ENCODE results near the gene IFI16. TPM values are rescaled to one million over a fixed set of nuclear protein-coding genes. Genes with fewer than 3 reads are reported as not detected.
"Not testable (repeated sequence)": the region's sequence is repeated elsewhere in the genome, so short reads cannot be mapped to it uniquely, and the experiment has no call there.

IFI16 gene
- total and polyA plus RNA-seq, 5 donors, result 29.5 to 43.1 (median 34.1) TPM

DNA sequence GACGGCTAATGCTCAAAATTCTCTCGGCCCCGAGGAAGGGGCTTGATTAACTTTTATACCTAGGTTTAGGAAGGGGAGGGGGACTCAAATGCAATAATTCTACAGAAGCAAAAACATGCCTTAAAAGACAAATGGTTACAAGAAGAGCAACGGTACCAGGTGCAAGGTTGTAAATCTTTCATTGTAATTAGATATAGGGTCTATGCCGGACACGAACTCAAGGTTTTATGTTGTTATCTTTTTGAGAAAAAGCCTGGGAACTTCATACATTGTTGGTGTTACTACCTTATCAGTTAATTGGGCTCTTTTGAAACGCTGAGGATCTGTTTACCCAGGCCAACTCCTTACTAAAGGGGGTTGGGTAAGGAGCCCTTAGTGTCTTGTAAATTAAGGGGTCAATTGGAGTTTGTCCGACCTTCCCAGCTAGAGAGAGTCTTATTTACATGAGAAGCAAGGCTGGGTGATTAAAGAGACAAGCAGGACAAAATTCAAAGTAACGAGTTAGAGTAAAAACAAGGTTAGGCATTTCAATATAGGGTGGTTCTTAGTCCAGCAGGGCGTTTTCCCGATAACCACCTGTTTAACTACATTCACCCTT is 3.4 kb upstream of the IFI16 start:
- H3K9me3 ChIP-seq (ENCODE audit: control insufficient read depth, low read length); H3K4me3 ChIP-seq (ENCODE audit: low read length); H3K4me1 ChIP-seq (ENCODE audit: control insufficient read depth, insufficient read depth, low read length); DNase-seq; ATAC-seq; H3K27me3 ChIP-seq (ENCODE audit: control insufficient read depth, insufficient read depth); intact Hi-C loops (cut with DNase I): not testable (repeated sequence)
- H3K27ac ChIP-seq (ENCODE audit: low read length), result peak overlapping the region; percentile 57
- 66% methylated on average over 11 of the region's 11 CpGs for WGBS

GRCh38 chr1:159007726-159008125 is 2.0 kb upstream of the IFI16 start:
- H3K4me3 ChIP-seq (ENCODE audit: low read length), result no peak overlapping the region
- H3K4me1 ChIP-seq (ENCODE audit: control insufficient read depth, insufficient read depth, low read length), result no peaks in the 10 kb centered on the region
- intact Hi-C loops (cut with DNase I), result no loop called here
- H3K9me3 ChIP-seq (ENCODE audit: control insufficient read depth, low read length), result no peaks in the 10 kb centered on the region
- DNase-seq (no peak), ATAC-seq (no peak)
- H3K27me3 ChIP-seq (ENCODE audit: control insufficient read depth, insufficient read depth), result no peaks in the 10 kb centered on the region
- no peak overlapping the region for H3K27ac ChIP-seq (ENCODE audit: low read length)

- no peaks in the 10 kb centered on the region for H3K9me3 ChIP-seq (ENCODE audit: control insufficient read depth, low read length)
- peak in 1 of 2 donors; percentile 2 for ATAC-seq
- intact Hi-C loops (cut with DNase I), result no loop called here
- H3K27ac ChIP-seq (ENCODE audit: low read length), result peak overlapping the region; percentile 48
- no peaks in the 10 kb centered on the region for H3K4me1 ChIP-seq (ENCODE audit: control insufficient read depth, insufficient read depth, low read length)
- no peak overlapping the region for H3K4me3 ChIP-seq (ENCODE audit: low read length)
- no peak for DNase-seq
- H3K27me3 ChIP-seq (ENCODE audit: control insufficient read depth, insufficient read depth), result no peaks in the 10 kb centered on the region
- WGBS, result 47% methylated on average over 4 of the region's 4 CpGs
These were observed 941 bp upstream of the IFI16 start for GRCh38 chr1:159008744-159009188.

- ATAC-seq (no peak), DNase-seq (no peak)
- peaks cover 3% of the 10 kb centered on the region for H3K4me1 ChIP-seq (ENCODE audit: control insufficient read depth, insufficient read depth, low read length)
- no peaks in the 10 kb centered on the region for H3K9me3 ChIP-seq (ENCODE audit: control insufficient read depth, low read length)
- 51% methylated on average over 2 of the region's 2 CpGs for WGBS
- intact Hi-C loops (cut with DNase I), result no loop called here
- no peaks in the 10 kb centered on the region for H3K27me3 ChIP-seq (ENCODE audit: control insufficient read depth, insufficient read depth)
- peak overlapping the region; percentile 82 for H3K27ac ChIP-seq (ENCODE audit: low read length)
- H3K4me3 ChIP-seq (ENCODE audit: low read length), result peak overlapping the region; percentile 93
These were observed 420 bp upstream of the IFI16 start for GRCh38 chr1:159009287-159009686.

DNA sequence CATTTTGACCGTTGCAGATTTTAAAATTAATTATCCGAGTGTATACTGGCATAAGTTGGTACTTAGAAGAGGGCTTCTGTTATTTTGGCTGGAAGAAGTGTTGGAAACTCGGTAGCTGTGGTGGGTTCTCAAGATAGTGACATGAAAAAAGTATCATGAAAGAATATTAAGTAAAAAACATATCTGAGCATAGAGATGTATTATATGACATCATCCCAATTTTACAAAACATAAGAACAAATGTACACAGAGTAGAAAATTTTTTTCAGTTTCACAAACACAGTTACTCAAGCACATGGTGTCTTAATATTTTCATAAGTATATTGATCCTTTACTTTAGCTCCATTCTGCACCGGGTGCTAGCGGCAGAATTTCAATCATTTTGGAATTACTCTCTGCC is 684 bp downstream of the IFI16 start:
- no peak for ATAC-seq
- no peak for DNase-seq
- no peaks in the 10 kb centered on the region for H3K27me3 ChIP-seq (ENCODE audit: control insufficient read depth, insufficient read depth)
- peaks cover 3% of the 10 kb centered on the region for H3K4me1 ChIP-seq (ENCODE audit: control insufficient read depth, insufficient read depth, low read length)
- WGBS, result 23% methylated on average over 5 of the region's 5 CpGs
- no peaks in the 10 kb centered on the region for H3K9me3 ChIP-seq (ENCODE audit: control insufficient read depth, low read length)
- peak overlapping the region; percentile 93 for H3K4me3 ChIP-seq (ENCODE audit: low read length)
- intact Hi-C loops (cut with DNase I), result no loop called here
- peak overlapping the region; percentile 51 for H3K27ac ChIP-seq (ENCODE audit: low read length)

DNA sequence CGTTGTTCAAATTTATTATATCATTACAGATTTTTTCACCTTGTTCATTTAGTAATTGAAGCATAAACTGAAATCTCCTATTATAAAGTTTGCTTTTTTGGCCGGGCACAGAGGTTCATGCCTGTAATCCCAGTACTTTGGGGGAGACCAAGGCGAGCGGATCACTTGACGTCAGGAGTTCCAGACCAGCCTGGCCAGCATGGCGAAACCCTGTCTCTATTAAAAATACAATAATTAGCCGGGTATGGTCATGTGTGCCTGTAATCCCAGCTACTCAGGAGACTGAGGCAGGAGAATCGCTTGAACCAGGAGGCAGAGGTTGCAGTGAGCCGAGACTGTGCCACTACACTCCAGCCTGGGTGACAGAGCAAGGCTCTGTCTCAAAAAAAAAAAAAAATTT is 1.3 kb downstream of the IFI16 start:
- 23% methylated on average over 9 of the region's 9 CpGs for WGBS
- H3K4me1 ChIP-seq (ENCODE audit: control insufficient read depth, insufficient read depth, low read length), result not testable (repeated sequence)

GRCh38 chr1:159011751-159012150 is 2.0 kb downstream of the IFI16 start:
- DNase-seq (no peak), ATAC-seq (no peak)
- H3K4me1 ChIP-seq (ENCODE audit: control insufficient read depth, insufficient read depth, low read length), result peaks cover 3% of the 10 kb centered on the region
- no peak overlapping the region for H3K27ac ChIP-seq (ENCODE audit: low read length)
- H3K27me3 ChIP-seq (ENCODE audit: control insufficient read depth, insufficient read depth), result no peaks in the 10 kb centered on the region
- intact Hi-C loops (cut with DNase I), result no loop called here
- H3K9me3 ChIP-seq (ENCODE audit: control insufficient read depth, low read length), result no peaks in the 10 kb centered on the region
- H3K4me3 ChIP-seq (ENCODE audit: low read length), result peak overlapping the region; percentile 66

More for the DNA sequence above, 1.3 kb downstream of the IFI16 start:
- H3K4me3 ChIP-seq (ENCODE audit: low read length), result peak overlapping the region; percentile 93
- H3K27me3 ChIP-seq (ENCODE audit: control insufficient read depth, insufficient read depth); ATAC-seq; intact Hi-C loops (cut with DNase I); H3K9me3 ChIP-seq (ENCODE audit: control insufficient read depth, low read length): not testable (repeated sequence)
- DNase-seq, result peak in 1 of 3 donors; percentile 50
- peak overlapping the region; percentile 62 for H3K27ac ChIP-seq (ENCODE audit: low read length)

- Histone ChIP-seq H3K9me3 (ENCODE audit: control insufficient read depth, low read length) (no peaks in the 10 kb centered on the region), H3K27me3 (ENCODE audit: control insufficient read depth, insufficient read depth) (no peaks in the 10 kb centered on the region), H3K4me1 (ENCODE audit: control insufficient read depth, insufficient read depth, low read length) (peaks cover 3% of the 10 kb centered on the region), H3K4me3 (ENCODE audit: low read length) (peak overlapping the region; percentile 66), H3K27ac (ENCODE audit: low read length) (peak overlapping the region; percentile 47)
- ATAC-seq (no peak), DNase-seq (peak in 1 of 3 donors; percentile 47)
- intact Hi-C loops (cut with DNase I), result no loop called here
- WGBS, result 47% methylated on average over 6 of the region's 6 CpGs
These were observed 2.8 kb downstream of the IFI16 start for GRCh38 chr1:159012495-159012894.

- Histone ChIP-seq H3K4me1 (ENCODE audit: control insufficient read depth, insufficient read depth, low read length) (peaks cover 3% of the 10 kb centered on the region), H3K9me3 (ENCODE audit: control insufficient read depth, low read length) (no peaks in the 10 kb centered on the region), H3K27me3 (ENCODE audit: control insufficient read depth, insufficient read depth) (no peaks in the 10 kb centered on the region), H3K4me3 (ENCODE audit: low read length) (peak overlapping the region; percentile 32), H3K27ac (ENCODE audit: low read length) (no peak overlapping the region)
- WGBS, result 93% methylated on average over 3 of the region's 3 CpGs
- intact Hi-C loops (cut with DNase I), result no loop called here
- no peak for DNase-seq
- ATAC-seq, result no peak
These were observed 4.4 kb downstream of the IFI16 start for GRCh38 chr1:159014003-159014571.

GRCh38 chr1:159014851-159015250 is 5.1 kb downstream of the IFI16 start:
- intact Hi-C loops (cut with DNase I), result no loop called here
- no peaks in the 10 kb centered on the region for H3K27me3 ChIP-seq (ENCODE audit: control insufficient read depth, insufficient read depth)
- 88% methylated on average over 3 of the region's 3 CpGs for WGBS
- no peaks in the 10 kb centered on the region for H3K9me3 ChIP-seq (ENCODE audit: control insufficient read depth, low read length)
- no peak for DNase-seq
- H3K27ac ChIP-seq (ENCODE audit: low read length), result no peak overlapping the region
- H3K4me1 ChIP-seq (ENCODE audit: control insufficient read depth, insufficient read depth, low read length), result peaks cover 3% of the 10 kb centered on the region
- no peak for ATAC-seq
- no peak overlapping the region for H3K4me3 ChIP-seq (ENCODE audit: low read length)

DNA sequence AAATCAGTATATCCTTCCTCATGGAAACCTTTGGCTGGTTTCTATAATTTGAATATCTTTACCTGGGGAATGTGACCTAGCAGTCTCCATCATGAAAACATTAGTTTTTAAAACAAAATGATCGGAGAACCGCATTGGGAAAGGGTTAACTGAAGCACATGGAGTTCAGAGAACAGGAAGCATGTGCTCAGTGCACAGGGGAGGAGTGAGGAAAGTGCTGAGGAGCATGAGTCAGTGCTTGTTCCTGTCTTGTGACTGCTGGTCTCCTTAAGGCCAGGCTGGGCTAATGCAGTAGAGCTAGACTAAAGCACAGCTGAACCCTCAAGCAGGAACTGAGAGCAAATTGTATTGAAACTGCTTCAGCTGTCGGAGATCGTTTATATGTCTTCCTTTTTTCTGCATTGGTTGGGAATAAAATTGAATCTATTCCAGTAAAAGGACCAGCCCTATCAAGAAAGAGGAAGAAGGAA is 5.8 kb downstream of the IFI16 start:
- Histone ChIP-seq H3K4me1 (ENCODE audit: control insufficient read depth, insufficient read depth, low read length) (peaks cover 3% of the 10 kb centered on the region), H3K27ac (ENCODE audit: low read length) (peak overlapping the region; percentile 36), H3K4me3 (ENCODE audit: low read length) (no peak overlapping the region), H3K9me3 (ENCODE audit: control insufficient read depth, low read length) (no peaks in the 10 kb centered on the region), H3K27me3 (ENCODE audit: control insufficient read depth, insufficient read depth) (no peaks in the 10 kb centered on the region)
- 64% methylated on average over 4 of the region's 4 CpGs for WGBS
- DNase-seq (peak; percentile 57 to 64 (median 62)), ATAC-seq (peak; percentile 95 to 99)
- intact Hi-C loops (cut with DNase I), result no loop called here

Data from right cardiac atrium (tissue), 5 donors.